GM20431 (cell line): Measurements from ENCODE around the gene PARK7.

Source experiments
- in situ Hi-C: fragments of 300-500 bp; cut with MseI, MboI; formaldehyde crosslinking; loops from one replicate; pipeline ENCODE4 v1.15.0; 2020; ENCODE audit warnings: low sequenced_read_pairs; ENCODE audit not compliant: unreplicated experiment

Gene PARK7

GRCh38 chr1:8004113-8004802 lies 42.7 kb downstream of the PARK7 start:
- in situ Hi-C loops, result no loop called here

- in situ Hi-C loops, result no loop called here
These were observed 43.5 kb downstream of the PARK7 start for GRCh38 chr1:8004803-8005573.

- in situ Hi-C loops, result no loop called here
These were observed 44.8 kb downstream of the PARK7 start for GRCh38 chr1:8006037-8006963.

GRCh38 chr1:8009043-8010002 lies 47.8 kb downstream of the PARK7 start:
- in situ Hi-C loops, result no loop called here

GRCh38 chr1:8010080-8010664 lies 48.7 kb downstream of the PARK7 start:
- in situ Hi-C loops, result no loop called here

GRCh38 chr1:8011016-8011415 lies 49.5 kb downstream of the PARK7 start:
- in situ Hi-C loops, result no loop called here

- in situ Hi-C loops, result no loop called here
These were observed 50.7 kb downstream of the PARK7 start for GRCh38 chr1:8011923-8012858.

GRCh38 chr1:8012955-8013354 lies 51.4 kb downstream of the PARK7 start:
- in situ Hi-C loops, result no loop called here

- in situ Hi-C loops, result no loop called here
These were observed 51.9 kb downstream of the PARK7 start for GRCh38 chr1:8013399-8013798.

GRCh38 chr1:8013800-8014199 lies 52.3 kb downstream of the PARK7 start:
- in situ Hi-C loops, result no loop called here

GRCh38 chr1:8014381-8014988 lies 53.0 kb downstream of the PARK7 start:
- in situ Hi-C loops, result no loop called here

- in situ Hi-C loops, result no loop called here
These were observed 53.7 kb downstream of the PARK7 start for GRCh38 chr1:8015036-8015808.

GRCh38 chr1:8015809-8016165 lies 54.3 kb downstream of the PARK7 start:
- in situ Hi-C loops, result no loop called here

- in situ Hi-C loops, result no loop called here
These were observed 54.8 kb downstream of the PARK7 start for GRCh38 chr1:8016210-8016894.

- in situ Hi-C loops, result no loop called here
These were observed 55.4 kb downstream of the PARK7 start for GRCh38 chr1:8016895-8017241.

GRCh38 chr1:8017495-8018197 lies 56.1 kb downstream of the PARK7 start:
- in situ Hi-C loops, result no loop called here
